SK-N-SH (cell line): Measurements from ENCODE around the gene DNAJB12. TPM values are rescaled to one million over a fixed set of nuclear protein-coding genes. Genes with fewer than 3 reads are reported as not detected.

Source experiments
- CTCF ChIA-PET: fragments of 300-600, 350-600 bp; formaldehyde crosslinking; extraction: SDS; loops from one replicate; lab custom pipeline; 2021; lab: Yijun Ruan, JAX
- POLR2A ChIA-PET: fragments of 350-600 bp; sonication (Branson Sonifier 250); formaldehyde crosslinking; extraction: SDS; loops from one replicate; lab custom pipeline; 2020; ENCODE audit warnings: antibody characterized with exemption, inconsistent platforms; lab: Yijun Ruan, JAX
- DNase-seq: peaks from one replicate; pipeline ENCODE4 v3.0.0; 2012
- H2AFZ ChIP-seq: fragments of 200-600 bp; sonication (generic); 2 replicates; pipeline ENCODE4 v1.8.1; 2016; ENCODE audit warnings: antibody characterized with exemption, mild to moderate bottlenecking, low read depth
- H3F3A ChIP-seq: fragments of 200-600 bp; sonication (generic); replicated peaks from 2 replicates; pipeline ENCODE3; 2016; ENCODE audit warnings: antibody characterized with exemption, mild to moderate bottlenecking; ENCODE audit not compliant: insufficient read depth
- H3K27ac ChIP-seq, 2 experiments: fragments of 200-500 bp in 1 of 2; fragments of 200-600 bp in 1 of 2; sonication (Bioruptor generic) in 1 of 2; sonication (generic), shearing (Covaris generic) in 1 of 2; 2 replicates each; pipeline versions ENCODE4 v1.5.1 to v1.6.1; 2014 to 2016; ENCODE audit warnings: low read depth in 2 of 2, inconsistent platforms in 1 of 2, low read length in 1 of 2, mild to moderate bottlenecking in 1 of 2, mixed read lengths in 1 of 2
- H3K27me3 ChIP-seq: fragments of 200-600 bp; sonication (generic), shearing (Covaris generic); 2 replicates; pipeline ENCODE4 v1.6.1; 2016; ENCODE audit warnings: mixed run types; ENCODE audit not compliant: insufficient read depth
- H3K36me3 ChIP-seq, 2 experiments: fragments of 200-500 bp in 1 of 2; fragments of 200-600 bp in 1 of 2; sonication (Bioruptor generic) in 1 of 2; sonication (generic) in 1 of 2; replicated peaks in 1 of 2; 2 replicates each; pipeline versions ENCODE3 to v1.5.1; 2014 to 2016; ENCODE audit warnings: low read length in 1 of 2, mild to moderate bottlenecking in 1 of 2; ENCODE audit not compliant: insufficient read depth in 2 of 2, control insufficient read depth in 1 of 2
- H3K4me1 ChIP-seq, 2 experiments: fragments of 200-500 bp in 1 of 2; fragments of 200-600 bp in 1 of 2; sonication (Bioruptor generic) in 1 of 2; sonication (generic), shearing (Covaris generic) in 1 of 2; 2 replicates each; pipeline versions ENCODE4 v1.5.1 to v1.6.1; 2014 to 2016; ENCODE audit warnings: low read depth in 1 of 2, low read length in 1 of 2, mixed run types in 1 of 2; ENCODE audit not compliant: insufficient read depth in 2 of 2, control insufficient read depth in 1 of 2
- H3K4me2 ChIP-seq: fragments of 200-600 bp; sonication (generic), shearing (Covaris generic); 2 replicates; pipeline ENCODE4 v1.6.1; 2017; ENCODE audit warnings: mixed run types
- H3K4me3 ChIP-seq, 2 experiments: fragments of 200-500 bp in 1 of 2; fragments of 200-600 bp in 1 of 2; sonication (Bioruptor generic) in 1 of 2; sonication (generic), shearing (Covaris generic) in 1 of 2; 2 replicates each; pipeline versions ENCODE4 v1.5.1 to v1.8.1; 2014 to 2016; ENCODE audit warnings: low read depth in 2 of 2, inconsistent platforms in 1 of 2, low read length in 1 of 2, mild to moderate bottlenecking in 1 of 2, mixed read lengths in 1 of 2, moderate library complexity in 1 of 2
- H3K79me2 ChIP-seq: fragments of 200-600 bp; sonication (generic); 2 replicates; pipeline ENCODE4 v1.8.1; 2017; ENCODE audit warnings: mild to moderate bottlenecking; ENCODE audit not compliant: insufficient read depth
- H3K9ac ChIP-seq: fragments of 200-600 bp; sonication (generic); 2 replicates; pipeline ENCODE4 v1.6.1; 2017; ENCODE audit warnings: mixed run types
- H3K9me2 ChIP-seq: fragments of 200-600 bp; sonication (generic); 2 replicates; pipeline ENCODE4 v1.6.1; 2017; ENCODE audit warnings: mixed run types
- H3K9me3 ChIP-seq: fragments of 200-600 bp; sonication (generic); 2 replicates; pipeline ENCODE4 v1.6.1; 2017; ENCODE audit warnings: mixed run types, mild to moderate bottlenecking, moderate library complexity
- H4K20me1 ChIP-seq: fragments of 200-600 bp; sonication (generic); 2 replicates; pipeline ENCODE4 v1.6.1; 2017; ENCODE audit warnings: mild to moderate bottlenecking, mixed run types; ENCODE audit not compliant: insufficient read depth
- EP300 ChIP-seq, 2 experiments: IDR thresholded peaks; 2 replicates each; pipeline versions ENCODE4 v1.4.0 to v1.6.1; 2012; ENCODE audit warnings: borderline replicate concordance in 1 of 2, low read depth in 1 of 2, low read length in 1 of 2
- FOSL2 ChIP-seq: IDR thresholded peaks from 2 replicates; pipeline ENCODE4 v1.4.0; 2012; ENCODE audit warnings: low read depth, mild to moderate bottlenecking, moderate library complexity, borderline replicate concordance
- FOXJ3 ChIP-seq: sonication (generic); formaldehyde crosslinking; IDR thresholded peaks from 2 replicates; pipeline ENCODE4 v1.5.1; 2020; ENCODE audit warnings: mild to moderate bottlenecking, missing genetic modification reagents
- FOXM1 ChIP-seq: IDR thresholded peaks from 2 replicates; pipeline ENCODE4 v1.4.0; 2012; ENCODE audit warnings: low read depth, mild to moderate bottlenecking
- GABPA ChIP-seq: IDR thresholded peaks from 2 replicates; pipeline ENCODE4 v1.4.0; 2012; ENCODE audit warnings: low read depth, mild to moderate bottlenecking
- MAX ChIP-seq: IDR thresholded peaks from 2 replicates; pipeline ENCODE4 v1.4.0; 2012; ENCODE audit warnings: low read depth
- MEF2A ChIP-seq: IDR thresholded peaks from 2 replicates; pipeline ENCODE4 v1.4.0; 2012; ENCODE audit warnings: low read depth, borderline replicate concordance
- MXI1 ChIP-seq: IDR thresholded peaks from 2 replicates; pipeline ENCODE4 v1.6.1; 2012; ENCODE audit warnings: mild to moderate bottlenecking, low read depth, low read length, improper control_type of control experiment
- NRF1 ChIP-seq: IDR thresholded peaks from 2 replicates; pipeline ENCODE4 v1.6.1; 2012; ENCODE audit warnings: low read depth, mild to moderate bottlenecking, low read length
- POLR2AphosphoS5 ChIP-seq: IDR thresholded peaks from 2 replicates; pipeline ENCODE4 v1.6.1; 2012; ENCODE audit warnings: low read depth, low read length
- RXRA ChIP-seq: IDR thresholded peaks from 2 replicates; pipeline ENCODE4 v1.4.0; 2012; ENCODE audit warnings: low read depth, mild to moderate bottlenecking, borderline replicate concordance
- SMC3 ChIP-seq: IDR thresholded peaks from 2 replicates; pipeline ENCODE4 v1.6.1; 2012; ENCODE audit warnings: low read depth, low read length, improper control_type of control experiment
- TAF1 ChIP-seq: IDR thresholded peaks from 2 replicates; pipeline ENCODE4 v1.6.1; 2012; ENCODE audit warnings: low read depth, mild to moderate bottlenecking, low read length, moderate library complexity, borderline replicate concordance
- TCF12 ChIP-seq: IDR thresholded peaks from 2 replicates; pipeline ENCODE4 v1.4.0; 2012
- USF2 ChIP-seq: fragments of 150-350 bp; IDR thresholded peaks from 2 replicates; pipeline ENCODE4 v1.6.1; 2017; ENCODE audit warnings: antibody characterized with exemption, low read length, low read depth, borderline replicate concordance
- WGBS: methylation state at CpG from one replicate; pipeline ENCODE4 v1.1.6; 2017; ENCODE audit warnings: low lambda C conversion rate; 5-methylcytosine and 5-hydroxymethylcytosine counted together
- polyA plus RNA-seq, 3 experiments: library from polyadenylated mRNA; depleted of rRNA; stranded (reverse); fragments of >200 nt; gene quantifications; 2 replicates each; pipeline ENCODE4 v1.2.3, GENCODE V29; 2012

Gene DNAJB12
- polyA plus RNA-seq, 1 of the 3 experiments (the other 2 are of a cell fraction) = 25.8 TPM

GRCh38 chr10:72323108-72323749 is 31.5 kb downstream of the DNAJB12 start:
- no peak overlapping the region for H3K4me3 ChIP-seq
- H3K9ac ChIP-seq = no peak overlapping the region
- WGBS = 100% methylated on average over 3 of the region's 10 CpGs
- H3K36me3 ChIP-seq = no peaks in the 10 kb centered on the region
- peaks cover 36 to 71% of the 10 kb centered on the region in 2 experiments for H3K4me1 ChIP-seq
- CTCF ChIA-PET = interaction anchor here (0.7 to 4.5 kb wide), 3 partner anchors 12 to 65 kb away, joined by 3 to 31 read pairs (median 3); partner anchors contain the start of gene DDIT4
- H3K79me2 ChIP-seq = no peaks in the 10 kb centered on the region
- DNase-seq = no peak
- H3K9me3 ChIP-seq = no peaks in the 10 kb centered on the region
- no peak for TF ChIP-seq POLR2AphosphoS5
- TF ChIP-seq FOXJ3 (CRISPR knock-in tag) = no peak
- TF ChIP-seq MXI1 = no peak
- TF ChIP-seq RXRA = no peak
- TF ChIP-seq TCF12 = no peak
- no peak for TF ChIP-seq TAF1
- TF ChIP-seq MEF2A = no peak
- no peak for TF ChIP-seq SMC3
- TF ChIP-seq FOXM1 = no peak
- no peak for TF ChIP-seq MAX
- no peak for TF ChIP-seq NRF1
- no peak for TF ChIP-seq EP300 (IDR thresholded peaks at IDR 0.05; ENCODE audit: borderline replicate concordance in 1 of 2, low read depth in 1 of 2, low read length in 1 of 2)
- no peak for TF ChIP-seq GABPA
- TF ChIP-seq USF2 = no peak
- TF ChIP-seq, all 33 proteins: peak for 0
- POLR2A ChIA-PET = interaction anchor here (1.3 to 10.9 kb wide), 2 partner anchors 49 to 75 kb away, joined by 3 to 188 read pairs; partner anchors contain the start of gene DDIT4
- no peak overlapping the region for H3K4me2 ChIP-seq
- peak overlapping the region in 1 of 2 experiments; percentile 97; a peak in 1 of 4 replicates for H3K27ac ChIP-seq
- H2AFZ ChIP-seq = no peak overlapping the region
- no peaks in the 10 kb centered on the region for H4K20me1 ChIP-seq
- no peaks in the 10 kb centered on the region for H3K27me3 ChIP-seq
- H3F3A ChIP-seq = peaks cover 19% of the 10 kb centered on the region
- H3K9me2 ChIP-seq = no peaks in the 10 kb centered on the region

- Histone ChIP-seq H3K79me2 (no peaks in the 10 kb centered on the region), H3F3A (peaks cover 19% of the 10 kb centered on the region), H3K27ac (peak overlapping the region; percentile 94 to 97; a peak in 3 of 4 replicates), H3K4me2 (no peak overlapping the region), H3K9me2 (no peaks in the 10 kb centered on the region), H2AFZ (no peak overlapping the region), H3K36me3 (no peaks in the 10 kb centered on the region), H3K4me1 (peaks cover 32 to 65% of the 10 kb centered on the region in 2 experiments), H3K9ac (no peak overlapping the region), H4K20me1 (no peaks in the 10 kb centered on the region), H3K4me3 (no peak overlapping the region), H3K27me3 (no peaks in the 10 kb centered on the region), H3K9me3 (no peaks in the 10 kb centered on the region)
- no peak for DNase-seq
- TF ChIP-seq MAX (no peak), FOSL2 (no peak; the same call in 1 of the 2 replicates)
- ChIA-PET CTCF (interaction anchor here (0.9 to 4.5 kb wide), 6 partner anchors 9 to 426 kb away, joined by 3 to 48 read pairs (median 6); partner anchors contain the start of gene DDIT4), POLR2A (interaction anchor here (0.7 to 10.9 kb wide), 5 partner anchors 9 to 74 kb away, joined by 3 to 188 read pairs (median 4); partner anchors contain the start of gene DDIT4)
- WGBS = 83% methylated on average over 11 of the region's 16 CpGs
Observed at GRCh38 chr10:72322280-72323058, 32.2 kb downstream of the DNAJB12 start.
